Activated CD4-positive, alpha-beta memory T cell treated with anti-CD3 and anti-CD28 coated beads, Interleukin-2, amount 10 ng/mL, durations not matched to agents 7 days and 5 days (primary cell): Measurements from ENCODE around the gene THSD7A. TPM values are rescaled to one million over a fixed set of nuclear protein-coding genes. Genes with fewer than 3 reads are reported as not detected.

Experiments used
- CTCF ChIA-PET: fragments of 350-600 bp; sonication (Branson Sonifier 250); formaldehyde crosslinking; loops from one replicate; lab custom pipeline; 2021; ENCODE audit warnings: antibody characterized with exemption, inconsistent platforms; lab: Charles Lee
- POLR2A ChIA-PET: fragments of 350-600 bp; sonication (Branson Sonifier 250); formaldehyde crosslinking; loops from one replicate; lab custom pipeline; 2021; ENCODE audit warnings: antibody characterized with exemption; lab: Charles Lee
- DNase-seq: peaks from one replicate; pipeline ENCODE4 v3.0.0-alpha.2; 2020
- H3K27ac Mint-ChIP-seq: one replicate; pipeline ENCODE4 v1.8.0; 2021; ENCODE audit warnings: mild to moderate bottlenecking, mixed read lengths
- H3K27me3 Mint-ChIP-seq: one replicate; pipeline ENCODE4 v1.8.0; 2021; ENCODE audit warnings: mixed read lengths
- H3K36me3 Mint-ChIP-seq: one replicate; pipeline ENCODE4 v1.8.0; 2021; ENCODE audit warnings: low read depth, mixed read lengths
- H3K4me1 Mint-ChIP-seq: one replicate; pipeline ENCODE4 v1.8.0; 2021; ENCODE audit warnings: mixed read lengths
- H3K4me3 Mint-ChIP-seq: one replicate; pipeline ENCODE4 v1.8.0; 2021; ENCODE audit warnings: mild to moderate bottlenecking, mixed read lengths
- H3K9me3 Mint-ChIP-seq: one replicate; pipeline ENCODE4 v1.8.0; 2021; ENCODE audit warnings: mixed read lengths
- total RNA-seq, 2 experiments: library from RNA; stranded (reverse); gene quantifications; one replicate each; pipeline ENCODE4 v1.2.3, GENCODE V29; 2021

The THSD7A gene
- total RNA-seq, 2 experiments from 2014 or later = not detected

- Mint-ChIP-seq H3K9me3 (no peaks in the 10 kb centered on the region), H3K27me3 (no peaks in the 10 kb centered on the region), H3K36me3 (no peaks in the 10 kb centered on the region), H3K4me3 (no peak overlapping the region), H3K4me1 (no peaks in the 10 kb centered on the region), H3K27ac (no peak overlapping the region)
- CTCF ChIA-PET = no interaction called here
- no peak for DNase-seq
- POLR2A ChIA-PET = no interaction called here
These were observed 80.1 kb downstream of the THSD7A start for GRCh38 chr7:11751807-11752389.

DNA sequence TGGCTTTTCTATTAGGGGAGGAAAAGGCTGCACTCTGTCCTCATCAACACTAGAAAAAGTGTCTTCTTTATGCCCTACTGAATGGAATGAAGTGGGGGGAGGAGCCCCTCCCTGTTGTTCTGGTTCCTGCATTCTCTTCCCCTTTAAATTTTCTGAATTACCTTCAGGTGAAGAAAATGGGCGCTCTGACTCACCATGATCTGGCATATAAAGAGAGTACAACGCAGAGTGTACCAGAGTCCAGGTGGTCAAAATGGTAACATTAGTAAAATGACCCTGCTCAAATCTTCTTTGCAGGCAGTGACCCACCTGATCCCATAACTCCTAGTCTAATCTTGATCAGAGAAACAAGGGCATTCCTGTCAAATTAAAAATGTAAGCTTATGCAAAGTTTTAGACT is 80.7 kb downstream of the THSD7A start:
- POLR2A ChIA-PET = no interaction called here
- Mint-ChIP-seq H3K36me3 (no peaks in the 10 kb centered on the region), H3K4me1 (no peaks in the 10 kb centered on the region), H3K9me3 (no peaks in the 10 kb centered on the region), H3K27ac (no peak overlapping the region), H3K27me3 (no peaks in the 10 kb centered on the region), H3K4me3 (no peak overlapping the region)
- CTCF ChIA-PET = no interaction called here
- no peak for DNase-seq

- H3K27ac Mint-ChIP-seq = no peak overlapping the region
- H3K27me3 Mint-ChIP-seq = no peaks in the 10 kb centered on the region
- no peaks in the 10 kb centered on the region for H3K4me1 Mint-ChIP-seq
- ChIA-PET POLR2A (no interaction called here), CTCF (no interaction called here)
- no peaks in the 10 kb centered on the region for H3K36me3 Mint-ChIP-seq
- H3K9me3 Mint-ChIP-seq = peaks cover 2% of the 10 kb centered on the region
- no peak for DNase-seq
- H3K4me3 Mint-ChIP-seq = no peak overlapping the region
These were observed 81.8 kb downstream of the THSD7A start for GRCh38 chr7:11750191-11750590.

DNA sequence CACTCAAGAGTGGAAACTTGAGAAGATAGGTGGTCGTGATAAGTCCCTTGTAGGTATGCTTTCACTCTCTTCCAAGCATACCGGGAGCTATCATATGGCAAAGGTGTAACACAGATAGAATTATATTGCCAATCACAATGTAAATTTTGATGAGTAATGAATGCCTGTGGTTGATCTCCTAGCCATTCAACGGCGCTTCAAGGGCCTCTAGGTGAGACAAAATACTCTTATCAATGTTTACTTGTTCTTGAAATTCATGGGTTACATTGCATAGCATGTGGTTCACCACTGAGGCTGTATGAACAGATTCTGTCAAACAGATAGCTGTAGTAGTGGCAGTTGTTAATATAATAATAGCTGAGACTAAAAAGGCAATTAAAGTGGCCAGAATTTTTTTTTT is 82.4 kb downstream of the THSD7A start:
- no peak overlapping the region for H3K27ac Mint-ChIP-seq
- no peak for DNase-seq
- no peaks in the 10 kb centered on the region for H3K36me3 Mint-ChIP-seq
- H3K4me1 Mint-ChIP-seq = no peaks in the 10 kb centered on the region
- POLR2A ChIA-PET = no interaction called here
- H3K9me3 Mint-ChIP-seq = peaks cover 2% of the 10 kb centered on the region
- no peaks in the 10 kb centered on the region for H3K27me3 Mint-ChIP-seq
- no peak overlapping the region for H3K4me3 Mint-ChIP-seq
- CTCF ChIA-PET = no interaction called here

DNA sequence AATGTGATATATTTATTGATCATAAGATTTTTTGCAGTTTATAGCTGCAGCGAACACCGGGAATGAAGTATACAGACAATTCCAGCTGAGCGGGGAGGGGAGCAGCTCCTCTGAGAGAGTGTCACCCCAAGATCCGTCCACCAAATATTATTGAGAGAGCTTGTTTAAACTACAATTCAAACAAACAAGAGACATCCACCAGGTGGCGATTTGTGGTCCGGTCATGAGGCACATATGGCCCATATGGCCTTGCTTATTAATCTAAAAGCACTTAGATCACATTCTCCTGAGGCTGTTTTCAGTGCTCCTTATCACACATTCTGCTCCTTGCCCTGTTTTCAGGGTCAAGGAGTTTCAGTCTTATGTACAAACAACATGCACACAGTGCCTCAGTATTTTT is 83.1 kb downstream of the THSD7A start:
- no peak overlapping the region for H3K27ac Mint-ChIP-seq
- H3K27me3 Mint-ChIP-seq = no peaks in the 10 kb centered on the region
- CTCF ChIA-PET = no interaction called here
- POLR2A ChIA-PET = no interaction called here
- DNase-seq = no peak
- peaks cover 2% of the 10 kb centered on the region for H3K9me3 Mint-ChIP-seq
- no peaks in the 10 kb centered on the region for H3K4me1 Mint-ChIP-seq
- H3K4me3 Mint-ChIP-seq = no peak overlapping the region
- no peaks in the 10 kb centered on the region for H3K36me3 Mint-ChIP-seq

- Mint-ChIP-seq H3K9me3 (peaks cover 2% of the 10 kb centered on the region), H3K4me1 (no peaks in the 10 kb centered on the region), H3K27ac (no peak overlapping the region), H3K4me3 (no peak overlapping the region), H3K36me3 (no peaks in the 10 kb centered on the region), H3K27me3 (no peaks in the 10 kb centered on the region)
- POLR2A ChIA-PET = no interaction called here
- CTCF ChIA-PET = no interaction called here
- no peak for DNase-seq
These were observed 84.1 kb downstream of the THSD7A start for GRCh38 chr7:11747715-11748485.

GRCh38 chr7:11746591-11746990 is 85.4 kb downstream of the THSD7A start:
- no peaks in the 10 kb centered on the region for H3K4me1 Mint-ChIP-seq
- H3K27ac Mint-ChIP-seq = no peak overlapping the region
- ChIA-PET CTCF (no interaction called here), POLR2A (no interaction called here)
- no peaks in the 10 kb centered on the region for H3K36me3 Mint-ChIP-seq
- no peak for DNase-seq
- H3K9me3 Mint-ChIP-seq = peaks cover 2% of the 10 kb centered on the region
- no peaks in the 10 kb centered on the region for H3K27me3 Mint-ChIP-seq
- H3K4me3 Mint-ChIP-seq = no peak overlapping the region

DNA sequence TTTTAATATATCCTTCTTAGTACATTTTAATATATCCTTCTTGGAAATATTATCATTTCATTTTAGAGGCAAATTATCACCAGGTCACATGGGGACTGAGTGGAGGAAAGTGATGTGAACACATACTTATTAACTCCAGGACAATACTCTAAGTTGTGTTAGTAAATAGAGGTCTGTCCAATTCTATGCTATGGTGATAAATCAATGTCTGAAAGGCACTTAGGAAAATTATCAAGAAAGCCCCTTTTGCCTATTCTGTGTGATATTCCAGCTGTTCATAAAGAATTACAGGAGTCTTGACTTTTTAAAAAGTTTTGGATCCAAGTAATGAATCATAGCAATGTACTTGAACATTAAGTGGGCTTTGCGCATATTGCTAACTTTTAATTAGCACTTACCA is 88.5 kb downstream of the THSD7A start:
- Mint-ChIP-seq H3K27ac (no peak overlapping the region), H3K36me3 (no peaks in the 10 kb centered on the region)
- CTCF ChIA-PET = no interaction called here

GRCh38 chr7:11743016-11743415 is 89.0 kb downstream of the THSD7A start:
- Mint-ChIP-seq H3K9me3 (peaks cover 2% of the 10 kb centered on the region), H3K4me1 (no peaks in the 10 kb centered on the region), H3K36me3 (no peaks in the 10 kb centered on the region), H3K27me3 (no peaks in the 10 kb centered on the region), H3K27ac (no peak overlapping the region), H3K4me3 (no peak overlapping the region)
- DNase-seq = no peak
- ChIA-PET CTCF (no interaction called here), POLR2A (no interaction called here)

More for the DNA sequence above, 88.5 kb downstream of the THSD7A start:
- no peaks in the 10 kb centered on the region for H3K4me1 Mint-ChIP-seq
- H3K4me3 Mint-ChIP-seq = no peak overlapping the region
- no peaks in the 10 kb centered on the region for H3K27me3 Mint-ChIP-seq
- POLR2A ChIA-PET = no interaction called here
- DNase-seq = no peak
- peaks cover 2% of the 10 kb centered on the region for H3K9me3 Mint-ChIP-seq

DNA sequence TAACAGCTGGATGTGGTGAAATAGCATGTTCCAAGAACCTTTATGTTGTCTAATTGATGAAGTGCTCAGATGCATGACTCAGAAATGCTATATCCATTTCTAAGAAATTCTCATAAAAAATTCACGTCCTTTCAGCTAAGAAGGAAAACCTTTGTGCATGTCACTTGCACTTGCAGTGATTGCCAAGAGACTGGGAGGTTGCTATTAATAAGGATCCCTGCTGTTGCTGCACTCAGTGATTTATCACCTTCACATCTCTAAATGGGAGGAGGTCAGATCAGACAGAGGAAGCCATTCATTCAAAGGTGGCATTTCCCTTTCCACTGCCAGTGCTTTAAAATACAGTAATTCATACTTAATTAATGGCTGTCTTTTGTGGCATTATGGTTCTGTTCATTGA is 89.5 kb downstream of the THSD7A start:
- no peak overlapping the region for H3K27ac Mint-ChIP-seq

GRCh38 chr7:11737723-11738122 is 94.3 kb downstream of the THSD7A start:
- no peaks in the 10 kb centered on the region for H3K4me1 Mint-ChIP-seq
- no peak overlapping the region for H3K27ac Mint-ChIP-seq
- no peaks in the 10 kb centered on the region for H3K36me3 Mint-ChIP-seq
- ChIA-PET POLR2A (no interaction called here), CTCF (no interaction called here)
- DNase-seq = no peak
- no peaks in the 10 kb centered on the region for H3K27me3 Mint-ChIP-seq
- H3K4me3 Mint-ChIP-seq = no peak overlapping the region
- no peaks in the 10 kb centered on the region for H3K9me3 Mint-ChIP-seq

More for the DNA sequence above, 89.5 kb downstream of the THSD7A start:
- H3K27me3 Mint-ChIP-seq = no peaks in the 10 kb centered on the region
- ChIA-PET CTCF (no interaction called here), POLR2A (no interaction called here)
- H3K9me3 Mint-ChIP-seq = peaks cover 2% of the 10 kb centered on the region
- H3K4me3 Mint-ChIP-seq = no peak overlapping the region
- H3K36me3 Mint-ChIP-seq = no peaks in the 10 kb centered on the region
- H3K4me1 Mint-ChIP-seq = no peaks in the 10 kb centered on the region
- DNase-seq = no peak

GRCh38 chr7:11732207-11732606 is 99.8 kb downstream of the THSD7A start:
- no peaks in the 10 kb centered on the region for H3K9me3 Mint-ChIP-seq
- no peak overlapping the region for H3K4me3 Mint-ChIP-seq
- ChIA-PET POLR2A (no interaction called here), CTCF (no interaction called here)
- H3K36me3 Mint-ChIP-seq = no peaks in the 10 kb centered on the region
- H3K27me3 Mint-ChIP-seq = no peaks in the 10 kb centered on the region
- no peak overlapping the region for H3K27ac Mint-ChIP-seq
- no peak for DNase-seq
- H3K4me1 Mint-ChIP-seq = no peaks in the 10 kb centered on the region

DNA sequence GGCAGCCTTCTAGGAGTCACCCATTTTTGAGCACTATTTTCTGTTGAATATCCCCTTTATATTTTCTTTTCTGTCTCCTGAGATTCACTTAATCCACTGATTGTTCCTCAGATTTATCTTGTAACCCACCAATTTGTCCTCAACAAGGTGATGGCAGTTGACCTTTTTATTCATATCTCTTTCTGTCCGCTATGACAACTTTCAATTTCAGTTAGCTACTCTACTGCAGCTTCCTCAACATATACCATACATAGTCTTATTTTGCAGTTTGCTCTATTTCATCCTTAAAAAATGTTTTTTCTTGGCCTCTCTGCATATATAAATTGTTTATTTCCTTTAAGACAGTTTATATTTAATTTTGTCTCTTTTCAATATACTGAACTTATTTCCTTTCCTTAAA is 101.3 kb downstream of the THSD7A start:
- Mint-ChIP-seq H3K9me3 (no peaks in the 10 kb centered on the region), H3K27ac (no peak overlapping the region), H3K36me3 (no peaks in the 10 kb centered on the region), H3K27me3 (no peaks in the 10 kb centered on the region), H3K4me1 (no peaks in the 10 kb centered on the region), H3K4me3 (no peak overlapping the region)
- ChIA-PET CTCF (no interaction called here), POLR2A (no interaction called here)
- no peak for DNase-seq

- Mint-ChIP-seq H3K27ac (no peak overlapping the region), H3K4me1 (no peaks in the 10 kb centered on the region), H3K4me3 (no peak overlapping the region), H3K9me3 (no peaks in the 10 kb centered on the region), H3K27me3 (no peaks in the 10 kb centered on the region), H3K36me3 (no peaks in the 10 kb centered on the region)
- ChIA-PET POLR2A (no interaction called here), CTCF (no interaction called here)
- no peak for DNase-seq
These were observed 104.1 kb downstream of the THSD7A start for GRCh38 chr7:11727864-11728263.
